T-helper 2 cell (primary cell): ENCODE measurements around the gene HNRNPR.
"Not testable (repeated sequence)": the region's sequence is repeated elsewhere in the genome, so short reads cannot be mapped to it uniquely, and the experiment has no call there.

Experiments
- DNase-seq, 5 experiments: peaks; one replicate each; pipeline versions ENCODE4 v3.0.0 to v3.0.0-alpha.2; 2012 to 2022

The HNRNPR gene

GRCh38 chr1:23322770-23323169 lies 21.3 kb downstream of the HNRNPR start:
- DNase-seq: no peak

GRCh38 chr1:23310280-23310679 lies 33.8 kb downstream of the HNRNPR start:
- not testable (repeated sequence) for DNase-seq

- DNase-seq: no peak
Observed at GRCh38 chr1:23304140-23304620, 39.9 kb downstream of the HNRNPR start.

GRCh38 chr1:23303524-23303923 lies 40.6 kb downstream of the HNRNPR start:
- DNase-seq: no peak

GRCh38 chr1:23296931-23297330 lies 47.2 kb downstream of the HNRNPR start:
- DNase-seq: no peak

- DNase-seq: no peak
Observed at GRCh38 chr1:23291706-23292105, 52.4 kb downstream of the HNRNPR start.

- DNase-seq: no peak
Observed at GRCh38 chr1:23290836-23291565, 53.1 kb downstream of the HNRNPR start.

GRCh38 chr1:23288671-23289070 lies 55.4 kb downstream of the HNRNPR start:
- DNase-seq: no peak

- no peak for DNase-seq
Observed at GRCh38 chr1:23288201-23288600, 55.9 kb downstream of the HNRNPR start.

- no peak for DNase-seq
Observed at GRCh38 chr1:23286401-23286800, 57.7 kb downstream of the HNRNPR start.

- no peak for DNase-seq
Observed at GRCh38 chr1:23283667-23284602, 60.1 kb downstream of the HNRNPR start.

GRCh38 chr1:23282957-23283356 lies 61.1 kb downstream of the HNRNPR start:
- no peak for DNase-seq

GRCh38 chr1:23278717-23279116 lies 65.4 kb downstream of the HNRNPR start:
- no peak for DNase-seq

- DNase-seq: no peak
Observed at GRCh38 chr1:23276531-23276930, 67.6 kb downstream of the HNRNPR start.

GRCh38 chr1:23274134-23274505 lies 70.0 kb downstream of the HNRNPR start:
- no peak for DNase-seq

GRCh38 chr1:23273450-23274133 lies 70.5 kb downstream of the HNRNPR start:
- DNase-seq: no peak

- DNase-seq: no peak
Observed at GRCh38 chr1:23263380-23263887, 80.7 kb downstream of the HNRNPR start.

GRCh38 chr1:23258082-23258481 lies 86.0 kb downstream of the HNRNPR start:
- DNase-seq: not testable (repeated sequence)

- DNase-seq: not testable (repeated sequence)
Observed at GRCh38 chr1:23257371-23257770, 86.7 kb downstream of the HNRNPR start.
